ENCODE results near the gene GRIA3. TPM values are rescaled to one million over a fixed set of nuclear protein-coding genes. Genes with fewer than 3 reads are reported as not detected.

The GRIA3 gene
- total RNA-seq, 1 experiment from 2014 or later = not detected

GRCh38 chrX:123298026-123298425, 113.9 kb downstream of the GRIA3 start:
- no peak for ATAC-seq

GRCh38 chrX:123303429-123303828, 119.4 kb downstream of the GRIA3 start:
- TF ChIP-seq CTCF (conservative IDR thresholded peaks at IDR 0.05; ENCODE audit: low read depth, low read length) = no peak
- no peak for TF ChIP-seq EZH2 (IDR thresholded peaks at IDR 0.05; ENCODE audit: low read length, unreplicated experiment)
- no peak for TF ChIP-seq EZH2phosphoT487 (IDR thresholded peaks at IDR 0.05; ENCODE audit: borderline replicate concordance, low read length)
- Histone ChIP-seq H3K27me3 (ENCODE audit: low read length) (no peaks in the 10 kb centered on the region), H3K9me2 (replicated peaks; ENCODE audit: low read length) (no peaks in the 10 kb centered on the region), H3K9ac (ENCODE audit: low read length) (no peak overlapping the region), H4K20me1 (ENCODE audit: low read length) (no peaks in the 10 kb centered on the region), H3K79me2 (ENCODE audit: low read length) (no peaks in the 10 kb centered on the region), H3K27ac (ENCODE audit: low read length) (no peak overlapping the region), H3K4me3 (ENCODE audit: low read length) (no peak overlapping the region), H2AFZ (ENCODE audit: low read length) (no peak overlapping the region), H3K4me1 (ENCODE audit: insufficient read depth, low read length) (no peaks in the 10 kb centered on the region), H3K36me3 (ENCODE audit: low read depth, low read length) (no peaks in the 10 kb centered on the region), H3K9me3 (ENCODE audit: low read length) (no peaks in the 10 kb centered on the region), H3K4me2 (ENCODE audit: low read length) (no peak overlapping the region), H3F3A (ENCODE audit: low read length, unreplicated experiment) (no peaks in the 10 kb centered on the region)
- DNase-seq = no peak
- ChIA-PET CTCF (no interaction called here), POLR2A (ENCODE audit: unreplicated experiment) (no interaction called here)
- ATAC-seq = no peak
- no TSS peak for BruUV-seq (replicated peaks)
- intact Hi-C loops (cut with micrococcal nuclease) = no loop called here

More at GRCh38 chrX:123298026-123298425, 113.9 kb downstream of the GRIA3 start:
- no peaks in the 10 kb centered on the region for H3K4me1 ChIP-seq (ENCODE audit: insufficient read depth, low read length)
- CTCF ChIA-PET = no interaction called here
- H3K36me3 ChIP-seq (ENCODE audit: low read depth, low read length) = no peaks in the 10 kb centered on the region
- no peak overlapping the region for H3K4me2 ChIP-seq (ENCODE audit: low read length)
- H3K9me3 ChIP-seq (ENCODE audit: low read length) = no peaks in the 10 kb centered on the region
- no peaks in the 10 kb centered on the region for H3F3A ChIP-seq (ENCODE audit: low read length, unreplicated experiment)
- POLR2A ChIA-PET (ENCODE audit: unreplicated experiment) = no interaction called here
- H2AFZ ChIP-seq (ENCODE audit: low read length) = no peak overlapping the region
- no peak overlapping the region for H3K9ac ChIP-seq (ENCODE audit: low read length)
- no TSS peak for BruUV-seq (replicated peaks)
- no peaks in the 10 kb centered on the region for H3K27me3 ChIP-seq (ENCODE audit: low read length)
- intact Hi-C loops (cut with micrococcal nuclease) = no loop called here
- H3K79me2 ChIP-seq (ENCODE audit: low read length) = no peaks in the 10 kb centered on the region
- no peak overlapping the region for H3K4me3 ChIP-seq (ENCODE audit: low read length)
- H4K20me1 ChIP-seq (ENCODE audit: low read length) = no peaks in the 10 kb centered on the region
- TF ChIP-seq CTCF (conservative IDR thresholded peaks at IDR 0.05; ENCODE audit: low read depth, low read length) = no peak
- TF ChIP-seq EZH2 (IDR thresholded peaks at IDR 0.05; ENCODE audit: low read length, unreplicated experiment) = no peak
- no peak for TF ChIP-seq EZH2phosphoT487 (IDR thresholded peaks at IDR 0.05; ENCODE audit: borderline replicate concordance, low read length)
- no peak overlapping the region for H3K27ac ChIP-seq (ENCODE audit: low read length)
- DNase-seq = no peak
- H3K9me2 ChIP-seq (replicated peaks; ENCODE audit: low read length) = no peaks in the 10 kb centered on the region

- DNase-seq (no peak), ATAC-seq (no peak)
- ChIA-PET POLR2A (ENCODE audit: unreplicated experiment) (no interaction called here), CTCF (no interaction called here)
- no peaks in the 10 kb centered on the region for H3K27me3 ChIP-seq (ENCODE audit: low read length)
- H3K4me1 ChIP-seq (ENCODE audit: insufficient read depth, low read length) = no peaks in the 10 kb centered on the region
- no peak overlapping the region for H3K9ac ChIP-seq (ENCODE audit: low read length)
- no peaks in the 10 kb centered on the region for H3K9me2 ChIP-seq (replicated peaks; ENCODE audit: low read length)
- no peaks in the 10 kb centered on the region for H3K79me2 ChIP-seq (ENCODE audit: low read length)
- H3K9me3 ChIP-seq (ENCODE audit: low read length) = no peaks in the 10 kb centered on the region
- no peak for TF ChIP-seq EZH2phosphoT487 (IDR thresholded peaks at IDR 0.05; ENCODE audit: borderline replicate concordance, low read length)
- TF ChIP-seq EZH2 (IDR thresholded peaks at IDR 0.05; ENCODE audit: low read length, unreplicated experiment) = no peak
- TF ChIP-seq CTCF (conservative IDR thresholded peaks at IDR 0.05; ENCODE audit: low read depth, low read length) = no peak
- no peak overlapping the region for H2AFZ ChIP-seq (ENCODE audit: low read length)
- no peak overlapping the region for H3K4me3 ChIP-seq (ENCODE audit: low read length)
- intact Hi-C loops (cut with micrococcal nuclease) = no loop called here
- H3F3A ChIP-seq (ENCODE audit: low read length, unreplicated experiment) = no peaks in the 10 kb centered on the region
- no peak overlapping the region for H3K27ac ChIP-seq (ENCODE audit: low read length)
- BruUV-seq (replicated peaks) = no TSS peak
- H3K36me3 ChIP-seq (ENCODE audit: low read depth, low read length) = no peaks in the 10 kb centered on the region
- no peaks in the 10 kb centered on the region for H4K20me1 ChIP-seq (ENCODE audit: low read length)
- no peak overlapping the region for H3K4me2 ChIP-seq (ENCODE audit: low read length)
Measured at GRCh38 chrX:123308658-123309057, 124.6 kb downstream of the GRIA3 start.
